Central memory CD4-positive, alpha-beta T cell (primary cell): ENCODE results near the gene ZNF221.
A peak's percentile ranks its signal among the peaks of the same experiment; 100 is the strongest.
"Not testable (repeated sequence)": the region's sequence is repeated elsewhere in the genome, so short reads cannot be mapped to it uniquely, and the experiment has no call there.

ENCODE experiments used
- DNase-seq: peaks from one replicate; pipeline ENCODE4 v3.0.0; 2022
- total RNA-seq, 3 experiments: gene quantifications; one replicate each; lab custom pipeline; 2026; lab: John Stamatoyannopoulos, UW

ZNF221 gene
- total RNA-seq: 1.2 to 1.5 (median 1.5) reads per million in 3 experiments

GRCh38 chr19:43950834-43951645 is at the start of gene ZNF221:
ZNF221 (plus strand) TSS chr19:43951228; CDS start chr19:43962727, 11,499 bp downstream.
- peak; percentile 36 for DNase-seq

- DNase-seq: peak; percentile 43
These were observed 49.3 kb upstream of the ZNF221 start for GRCh38 chr19:43901395-43902390.

GRCh38 chr19:43902399-43902798 is 48.6 kb upstream of the ZNF221 start:
- DNase-seq: no peak

GRCh38 chr19:43905897-43906296 is 45.1 kb upstream of the ZNF221 start:
- DNase-seq: no peak

GRCh38 chr19:43906774-43907173 is 44.3 kb upstream of the ZNF221 start:
- no peak for DNase-seq

GRCh38 chr19:43908659-43909058 is 42.4 kb upstream of the ZNF221 start:
- no peak for DNase-seq

GRCh38 chr19:43910884-43911283 is 40.1 kb upstream of the ZNF221 start:
- no peak for DNase-seq

- DNase-seq: no peak
These were observed 37.6 kb upstream of the ZNF221 start for GRCh38 chr19:43913383-43913782.

- DNase-seq: no peak
These were observed 37.0 kb upstream of the ZNF221 start for GRCh38 chr19:43914051-43914450.

GRCh38 chr19:43923875-43924274 is 27.2 kb upstream of the ZNF221 start:
- no peak for DNase-seq

- DNase-seq: no peak
These were observed 22.2 kb upstream of the ZNF221 start for GRCh38 chr19:43928820-43929219.

GRCh38 chr19:43934055-43934984 is 16.7 kb upstream of the ZNF221 start:
- no peak for DNase-seq

GRCh38 chr19:43934985-43935708 is 15.9 kb upstream of the ZNF221 start, which contains the start of gene ZNF45:
ZNF45 (minus strand) TSS chr19:43935282; CDS start chr19:43922185, 13,097 bp downstream.
- peak; percentile 83 for DNase-seq

GRCh38 chr19:43936188-43936587 is 14.8 kb upstream of the ZNF221 start:
- no peak for DNase-seq

GRCh38 chr19:43939557-43940260 is 11.3 kb upstream of the ZNF221 start:
- DNase-seq: no peak

GRCh38 chr19:43940719-43941118 is 10.3 kb upstream of the ZNF221 start:
- DNase-seq: no peak

GRCh38 chr19:43941209-43941608 is 9.8 kb upstream of the ZNF221 start:
- no peak for DNase-seq

GRCh38 chr19:43947412-43947811 is 3.6 kb upstream of the ZNF221 start:
- not testable (repeated sequence) for DNase-seq

GRCh38 chr19:43949803-43950202 is 1.2 kb upstream of the ZNF221 start:
- not testable (repeated sequence) for DNase-seq

GRCh38 chr19:43956827-43957226 is 5.8 kb downstream of the ZNF221 start:
- no peak for DNase-seq

GRCh38 chr19:43957891-43958290 is 6.9 kb downstream of the ZNF221 start:
- DNase-seq: no peak
